Brain pericyte (primary cell): Measurements from ENCODE around the gene HOTAIR.

ENCODE experiments used
- DNase-seq: peaks from one replicate; pipeline ENCODE4 v3.0.0-alpha.2; 2012; ENCODE audit warnings: low read depth, low spot score

The HOTAIR gene

GRCh38 chr12:53961025-53961761 lies 13.6 kb downstream of the HOTAIR start:
- DNase-seq: no peak

- DNase-seq: no peak
Measured at GRCh38 chr12:53960187-53961024, 14.3 kb downstream of the HOTAIR start.

GRCh38 chr12:53959314-53959713 lies 15.4 kb downstream of the HOTAIR start:
- DNase-seq: no peak

- DNase-seq: no peak
Measured at GRCh38 chr12:53958128-53958527, 16.6 kb downstream of the HOTAIR start.

- DNase-seq: no peak
Measured at GRCh38 chr12:53956914-53957536, 17.7 kb downstream of the HOTAIR start.

GRCh38 chr12:53956251-53956887 lies 18.4 kb downstream of the HOTAIR start:
- no peak for DNase-seq

- no peak for DNase-seq
Measured at GRCh38 chr12:53955776-53956250, 18.9 kb downstream of the HOTAIR start.

GRCh38 chr12:53955036-53955775 lies 19.5 kb downstream of the HOTAIR start:
- DNase-seq: no peak

GRCh38 chr12:53954694-53955035 lies 20.1 kb downstream of the HOTAIR start, which contains the start of gene HOXC12:
HOXC12 (plus strand) TSS chr12:53954903; CDS start chr12:53954930, 27 bp downstream.
- no peak for DNase-seq

- no peak for DNase-seq
Measured at GRCh38 chr12:53953831-53954693, 20.7 kb downstream of the HOTAIR start.

- no peak for DNase-seq
Measured at GRCh38 chr12:53952871-53953734, 21.7 kb downstream of the HOTAIR start.

- DNase-seq: no peak
Measured at GRCh38 chr12:53952335-53952694, 22.4 kb downstream of the HOTAIR start.

GRCh38 chr12:53951577-53952334 lies 23.0 kb downstream of the HOTAIR start:
- no peak for DNase-seq

GRCh38 chr12:53950789-53951576 lies 23.8 kb downstream of the HOTAIR start:
- no peak for DNase-seq

GRCh38 chr12:53950437-53950773 lies 24.3 kb downstream of the HOTAIR start:
- DNase-seq: no peak

- DNase-seq: no peak
Measured at GRCh38 chr12:53949631-53950436, 24.9 kb downstream of the HOTAIR start.
